GM19035 (cell line): ENCODE measurements around the gene FLYWCH1.

Source experiments
- ATAC-seq: cut with Tn5 transposase; IDR thresholded peaks from one replicate; pipeline ENCODE4 v1.9.1; 2021; ENCODE audit not compliant: unreplicated experiment

Gene FLYWCH1

DNA sequence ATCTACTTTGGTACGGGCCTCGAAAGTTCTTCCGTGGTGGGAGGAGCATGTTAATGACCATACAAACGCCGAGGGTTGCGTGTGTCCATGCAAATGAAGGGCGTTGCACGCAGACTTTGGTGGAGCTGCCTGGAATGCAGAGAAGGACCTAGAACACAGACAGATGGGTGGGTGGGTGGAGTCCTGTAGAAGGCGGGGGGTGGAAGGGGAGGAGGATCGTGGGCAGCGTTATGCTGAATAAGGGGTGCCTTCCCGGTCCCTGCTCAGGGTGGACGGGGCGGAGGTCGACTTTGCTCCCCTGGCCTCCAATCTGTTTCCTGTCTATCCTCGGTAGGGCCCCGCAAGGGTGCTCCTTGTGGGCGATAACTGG is 56.6 kb downstream of the FLYWCH1 start:
- ATAC-seq: no peak

DNA sequence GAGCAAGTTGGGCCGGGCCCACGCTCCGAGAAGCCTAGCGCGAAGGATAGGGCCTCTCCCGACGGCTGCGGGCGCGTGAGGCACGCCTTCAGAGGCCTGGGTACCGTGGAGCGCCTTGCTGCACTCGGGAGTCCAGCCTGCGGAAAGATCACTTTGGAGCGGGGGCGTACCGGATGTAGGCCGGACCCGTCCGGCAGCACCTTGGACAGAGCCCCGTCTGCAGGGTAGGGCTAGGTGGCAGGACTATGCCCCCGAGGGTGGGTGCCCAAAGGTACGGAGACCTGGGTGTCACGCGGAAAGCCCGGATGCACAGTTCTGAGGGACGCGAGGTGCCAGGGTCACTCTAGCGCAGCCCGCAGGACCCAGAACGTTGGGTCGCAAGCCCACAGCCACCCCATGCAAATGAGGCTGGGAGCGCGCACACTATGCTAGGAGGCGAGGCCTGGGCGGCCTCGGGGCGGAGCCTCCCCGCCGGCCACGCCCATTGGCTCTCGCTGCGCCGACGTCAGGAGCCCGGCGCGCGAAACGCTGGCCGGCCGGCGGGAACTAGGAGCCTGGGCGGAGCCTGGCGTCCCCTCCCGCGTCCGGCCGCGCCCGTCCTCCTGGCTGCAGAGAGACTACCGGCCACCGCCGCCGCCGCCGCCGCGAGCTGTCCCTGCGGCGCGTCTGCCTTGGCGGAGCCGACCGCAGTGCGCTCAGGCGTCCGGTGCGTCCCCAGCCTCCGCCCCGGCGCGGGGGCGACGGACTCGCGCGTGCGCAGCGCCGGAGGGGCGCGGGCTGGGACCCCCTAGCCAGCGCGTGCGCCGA is 57.2 kb downstream of the FLYWCH1 start, which contains the start of gene PAQR4:
PAQR4 (plus strand) TSS at position 611 of the 807 bp plus-strand sequence. CDS start 327 bp downstream, outside the sequence.
- ATAC-seq: peak; percentile 68

DNA sequence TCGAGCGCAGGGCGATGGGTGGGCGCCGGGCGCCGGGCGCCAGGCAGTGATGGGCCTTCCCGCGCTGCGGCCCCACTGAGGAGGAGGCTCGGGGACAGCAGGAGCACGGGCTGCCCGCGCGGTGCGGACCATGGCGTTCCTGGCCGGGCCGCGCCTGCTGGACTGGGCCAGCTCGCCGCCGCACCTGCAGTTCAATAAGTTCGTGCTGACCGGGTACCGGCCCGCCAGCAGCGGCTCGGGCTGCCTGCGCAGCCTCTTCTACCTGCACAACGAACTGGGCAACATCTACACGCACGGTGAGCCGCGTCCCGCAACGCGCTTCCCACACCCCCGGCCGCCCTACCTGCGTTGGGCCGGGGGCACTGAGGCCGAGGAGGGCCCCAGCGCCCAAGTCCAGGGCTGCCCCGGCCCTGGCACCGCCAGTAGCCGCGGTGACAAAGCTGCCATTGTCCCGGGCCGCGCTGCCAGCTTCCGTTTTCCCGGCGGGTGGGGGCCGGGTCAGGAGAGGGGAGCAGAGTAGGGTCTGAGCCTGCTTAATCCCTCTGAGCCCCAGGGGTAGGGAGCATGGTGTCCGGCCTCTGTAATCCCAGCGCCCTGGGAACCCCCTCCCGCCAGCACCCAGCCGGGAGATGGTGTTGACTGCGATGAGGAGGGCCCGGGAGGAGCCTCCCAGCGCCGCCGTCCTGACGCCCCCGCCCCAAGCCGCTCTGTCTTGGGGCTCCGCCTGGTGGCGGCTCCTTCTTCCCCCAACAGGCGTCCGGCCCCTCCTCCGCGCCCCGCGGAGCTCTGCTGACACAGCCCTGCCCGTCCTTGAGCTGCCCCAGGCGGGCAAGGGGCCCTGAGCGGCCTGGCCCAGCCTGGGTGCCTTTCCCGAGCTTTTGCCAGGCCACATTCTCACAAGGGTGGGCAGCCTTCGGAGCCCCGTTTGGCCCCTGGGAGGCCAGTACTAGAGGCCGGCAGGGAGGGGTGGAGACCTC is 58.1 kb downstream of the FLYWCH1 start:
- ATAC-seq: peak; percentile 40

DNA sequence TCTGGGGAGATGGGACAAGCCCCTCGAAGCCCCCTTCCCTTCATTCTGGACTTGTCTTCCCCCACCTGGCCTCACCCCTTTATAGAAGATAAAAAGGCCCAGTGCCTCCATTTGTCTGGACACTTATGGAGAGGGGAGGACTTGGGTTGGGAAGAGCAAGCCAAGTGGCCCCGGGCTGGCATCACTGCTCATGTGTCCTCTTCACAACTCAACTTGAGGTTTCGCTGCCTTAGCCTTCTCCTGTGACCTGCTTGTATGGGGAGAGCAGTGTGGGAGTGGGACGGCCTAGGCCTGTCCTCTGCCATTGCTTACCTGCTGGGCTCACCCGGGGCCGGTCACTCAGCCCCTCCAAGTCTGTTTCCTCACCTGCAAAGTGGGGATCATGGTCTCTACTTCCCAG is 58.8 kb downstream of the FLYWCH1 start:
- ATAC-seq: no peak

DNA sequence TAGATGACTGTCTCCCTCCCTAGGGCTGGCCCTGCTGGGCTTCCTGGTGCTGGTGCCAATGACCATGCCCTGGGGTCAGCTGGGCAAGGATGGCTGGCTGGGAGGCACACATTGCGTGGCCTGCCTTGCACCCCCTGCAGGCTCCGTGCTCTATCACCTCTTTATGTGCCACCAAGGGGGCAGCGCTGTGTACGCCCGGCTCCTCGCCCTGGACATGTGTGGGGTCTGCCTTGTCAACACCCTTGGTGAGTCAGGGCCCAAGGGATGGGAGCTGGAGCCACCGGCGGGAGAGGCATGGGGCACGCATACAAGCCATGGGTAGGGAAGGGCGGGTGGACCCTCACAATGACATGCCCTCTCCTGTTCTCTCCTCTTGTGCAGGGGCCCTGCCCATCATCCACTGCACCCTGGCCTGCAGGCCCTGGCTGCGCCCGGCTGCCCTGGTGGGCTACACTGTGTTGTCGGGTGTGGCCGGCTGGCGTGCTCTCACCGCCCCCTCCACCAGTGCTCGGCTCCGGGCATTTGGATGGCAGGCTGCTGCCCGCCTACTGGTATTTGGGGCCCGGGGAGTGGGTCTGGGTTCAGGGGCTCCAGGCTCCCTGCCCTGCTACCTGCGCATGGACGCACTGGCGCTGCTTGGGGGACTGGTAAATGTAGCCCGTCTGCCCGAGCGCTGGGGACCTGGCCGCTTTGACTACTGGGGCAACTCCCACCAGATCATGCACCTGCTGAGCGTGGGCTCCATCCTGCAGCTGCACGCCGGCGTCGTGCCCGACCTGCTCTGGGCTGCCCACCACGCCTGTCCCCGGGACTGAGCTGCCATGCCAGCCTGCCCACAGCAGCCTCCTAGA is 59.6 kb downstream of the FLYWCH1 start:
- ATAC-seq: no peak

DNA sequence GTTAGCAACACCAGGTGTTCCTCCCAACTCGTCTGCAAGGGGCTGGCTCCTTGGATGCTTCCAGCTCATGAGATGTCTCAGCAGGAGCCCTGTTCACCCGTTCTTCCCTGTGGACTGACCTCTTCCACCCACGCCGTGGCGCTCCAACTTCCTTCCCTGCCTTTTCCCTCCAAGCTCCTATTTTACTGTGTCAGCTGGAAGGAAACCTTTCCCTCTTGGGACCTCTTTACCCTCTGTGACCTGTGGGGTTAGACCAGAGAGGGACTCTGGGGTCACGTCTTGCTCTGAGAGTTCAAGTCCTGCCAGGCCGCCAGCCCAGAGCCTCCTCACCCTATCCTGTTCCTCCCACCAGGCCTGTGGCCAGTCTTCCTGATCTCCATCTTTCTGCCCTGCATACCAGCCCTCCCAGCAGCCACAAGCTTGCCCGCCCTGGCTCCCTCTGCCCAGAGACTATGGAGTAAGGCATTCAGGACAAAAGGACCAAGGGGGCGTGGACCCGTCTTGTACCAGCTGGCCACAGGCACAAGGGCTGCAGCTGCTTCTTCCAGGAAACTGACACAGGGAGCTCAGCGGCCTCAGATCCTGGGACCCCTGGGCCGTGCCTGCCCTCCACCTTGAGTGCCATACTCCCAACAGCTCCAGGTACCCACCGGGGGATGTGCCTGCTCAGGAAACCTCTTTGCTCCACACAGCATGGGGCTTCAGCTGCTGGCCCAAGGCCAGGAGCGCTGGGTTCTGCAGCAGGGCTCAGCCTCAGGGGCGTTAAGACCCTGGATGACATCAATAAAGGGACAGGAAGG is 60.5 kb downstream of the FLYWCH1 start:
- ATAC-seq: no peak

DNA sequence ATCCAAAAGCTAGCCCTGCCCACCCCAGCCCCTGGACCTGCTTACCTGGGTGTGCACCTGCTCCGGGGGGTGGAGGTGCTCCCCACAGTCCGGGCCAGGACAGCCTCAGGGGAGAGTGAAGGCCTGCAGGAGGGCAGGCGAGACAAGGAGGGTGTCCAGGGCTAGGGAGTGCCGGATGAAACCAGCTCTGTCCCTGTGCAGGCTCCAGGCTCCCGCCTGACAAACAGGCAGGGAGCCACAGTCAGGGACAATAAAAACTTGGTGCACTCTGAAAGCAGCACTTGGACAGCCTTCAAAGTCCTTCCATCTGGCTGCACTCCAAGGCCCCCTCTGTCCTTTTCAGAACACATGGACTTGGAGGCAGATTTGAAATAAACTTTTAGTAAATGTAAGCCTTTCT is 61.4 kb downstream of the FLYWCH1 start:
- no peak for ATAC-seq

DNA sequence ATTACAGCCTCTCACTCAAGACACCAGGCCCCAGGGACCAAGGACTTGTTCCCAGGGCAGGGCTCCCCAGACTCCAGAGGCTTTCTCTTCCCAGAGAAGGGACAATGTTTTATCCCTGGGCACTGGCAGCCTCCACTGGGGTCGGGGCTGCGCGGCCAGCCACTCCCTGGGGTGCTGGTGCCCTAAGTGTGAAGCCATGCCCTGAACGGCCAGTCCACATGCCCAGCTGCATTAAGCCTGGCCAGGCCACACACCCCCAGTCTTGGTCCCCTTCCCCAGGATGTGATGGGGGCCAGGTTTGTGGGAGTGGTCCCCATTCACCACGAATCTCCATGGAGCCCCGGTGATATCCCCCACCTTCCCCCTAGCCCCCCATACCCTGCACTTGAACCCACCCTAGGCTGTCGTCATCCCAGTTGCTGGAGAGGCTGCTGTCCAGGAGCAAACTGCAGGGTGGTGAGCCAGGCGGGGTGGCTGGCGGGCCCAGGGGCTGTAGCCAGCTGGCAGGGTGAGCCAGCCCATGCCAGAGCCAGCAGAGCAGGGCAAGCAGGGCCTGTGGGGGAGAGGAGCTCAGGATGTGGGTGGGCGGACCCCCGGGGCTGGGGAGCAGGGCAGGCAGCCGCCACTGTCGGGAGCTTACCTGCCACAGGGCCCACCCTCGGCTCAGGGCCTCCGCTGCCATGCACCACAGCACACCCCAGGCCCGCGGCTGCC is 62.0 kb downstream of the FLYWCH1 start:
- ATAC-seq: no peak

DNA sequence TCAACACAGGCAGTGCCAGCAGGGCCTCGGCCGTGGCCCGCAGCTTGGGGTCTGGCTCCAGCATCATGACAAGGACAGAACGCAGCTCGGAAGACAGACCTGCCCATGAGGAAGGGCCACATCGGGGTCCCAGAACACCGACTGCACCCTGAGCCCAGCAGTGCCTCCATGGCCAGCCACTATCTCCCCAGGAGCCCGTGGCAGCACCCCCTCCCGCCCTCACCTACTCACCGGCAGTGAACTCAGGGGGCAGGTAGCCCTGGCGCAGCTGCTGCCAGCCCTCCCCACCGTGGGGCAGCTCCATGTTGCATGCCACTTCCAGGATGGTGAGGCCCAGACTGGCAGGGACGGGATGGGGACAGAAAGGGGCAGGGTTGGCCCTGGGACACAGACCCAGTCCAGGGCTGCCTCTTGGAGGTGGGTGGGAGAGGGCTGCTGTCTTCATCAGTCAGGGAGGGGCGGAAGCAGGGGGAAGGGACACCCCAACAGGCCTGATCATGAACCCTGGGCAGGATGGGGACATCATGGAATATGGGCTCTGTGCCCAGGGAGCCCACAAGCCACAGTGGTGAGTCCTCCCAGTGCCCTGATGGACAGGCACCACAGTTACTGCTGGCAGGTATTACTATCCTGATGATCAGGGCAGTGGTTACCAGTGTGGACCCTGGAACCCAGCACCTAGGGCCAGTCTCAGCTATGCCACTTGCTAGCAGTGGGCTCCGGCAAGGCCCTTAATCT is 62.8 kb downstream of the FLYWCH1 start:
- no peak for ATAC-seq

DNA sequence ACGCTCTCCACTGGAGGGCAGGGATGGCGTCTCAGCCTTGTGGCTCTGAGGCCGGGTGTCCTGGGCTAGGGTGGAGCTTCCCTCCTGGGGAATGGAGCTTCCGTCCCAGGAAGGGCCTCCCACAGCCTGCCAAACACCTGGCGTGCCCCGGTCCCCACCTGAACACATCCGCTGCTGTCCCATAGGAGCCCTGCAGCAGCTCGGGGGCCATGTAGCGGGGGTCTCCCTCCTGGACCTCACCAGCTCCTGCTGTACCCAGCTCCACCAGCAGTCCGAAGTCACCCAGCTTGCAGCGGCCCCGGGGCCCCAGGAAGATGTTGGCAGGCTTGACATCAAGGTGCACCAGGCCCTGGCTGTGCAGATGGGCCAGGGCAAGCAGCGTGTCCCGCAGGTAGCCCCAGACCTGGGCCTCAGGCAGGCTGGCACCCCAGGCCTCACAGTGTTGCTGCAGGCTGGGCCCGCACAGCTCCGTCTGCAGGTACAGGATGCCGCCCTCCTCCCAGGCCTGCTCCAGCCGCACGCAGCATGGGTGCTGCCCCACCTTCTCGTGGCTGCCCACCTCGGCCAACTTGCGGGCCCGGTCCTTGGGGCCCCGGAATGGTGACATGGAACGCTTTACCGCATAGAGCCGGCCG is 63.5 kb downstream of the FLYWCH1 start:
- no peak for ATAC-seq

DNA sequence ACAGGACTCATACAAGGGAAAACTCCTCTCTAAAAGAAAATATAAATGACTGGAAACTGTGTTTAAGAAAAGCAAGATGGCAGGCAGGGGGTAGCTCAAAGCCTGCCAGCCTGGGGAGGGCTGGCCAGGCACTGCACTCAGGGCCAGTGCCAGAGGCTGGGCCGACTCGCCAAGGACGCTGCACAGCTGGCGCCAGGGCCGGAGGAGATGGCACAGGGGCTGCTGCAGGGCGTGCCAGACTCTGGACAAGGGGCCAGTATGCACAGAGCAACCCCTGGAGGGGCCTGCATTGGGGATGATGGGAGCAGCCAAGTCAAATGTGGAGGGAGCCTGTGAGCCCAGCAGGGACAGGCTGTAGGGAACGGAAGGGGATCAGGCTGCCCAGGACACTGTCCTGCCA is 64.5 kb downstream of the FLYWCH1 start:
- ATAC-seq: no peak

DNA sequence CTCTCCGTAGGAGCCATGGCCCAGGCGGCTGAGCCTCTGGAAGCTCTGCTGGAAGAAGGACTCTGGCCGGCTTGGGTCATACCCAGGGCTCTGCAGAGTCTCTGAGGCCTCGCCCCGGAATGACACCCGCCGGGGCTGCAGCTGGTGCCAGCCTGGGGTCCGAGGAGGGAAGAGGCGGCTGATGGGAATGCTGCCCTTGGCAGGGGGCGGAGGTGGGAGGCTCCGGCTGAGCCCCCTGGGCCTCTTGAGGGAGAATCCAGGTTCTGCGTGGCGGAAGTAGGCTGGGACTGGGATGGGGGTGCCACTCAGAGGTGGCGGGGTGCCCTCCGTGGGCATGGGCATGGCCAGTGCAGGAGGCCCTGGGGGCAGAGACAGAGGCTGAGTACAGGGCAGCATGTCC is 64.9 kb downstream of the FLYWCH1 start:
- ATAC-seq: no peak

DNA sequence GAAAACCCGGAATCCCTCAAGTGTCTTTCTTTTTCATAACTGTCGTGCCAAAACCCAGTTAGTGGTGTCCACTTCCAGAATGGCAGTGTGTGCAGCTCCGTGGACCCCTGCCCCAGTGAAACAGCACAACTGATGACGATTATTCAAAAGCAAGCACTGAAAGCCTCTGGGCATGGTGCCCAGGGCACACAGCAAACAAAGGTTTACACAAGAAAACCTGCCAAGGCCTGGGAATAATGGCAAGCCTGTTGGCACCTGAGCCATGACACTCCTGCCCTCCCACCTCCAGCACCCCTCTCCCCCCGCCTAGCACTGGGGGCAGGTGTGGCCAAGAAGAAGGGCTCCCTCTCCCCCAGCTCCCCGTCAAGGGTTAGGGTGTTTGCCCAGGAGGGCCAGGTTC is 65.7 kb downstream of the FLYWCH1 start:
- no peak for ATAC-seq

DNA sequence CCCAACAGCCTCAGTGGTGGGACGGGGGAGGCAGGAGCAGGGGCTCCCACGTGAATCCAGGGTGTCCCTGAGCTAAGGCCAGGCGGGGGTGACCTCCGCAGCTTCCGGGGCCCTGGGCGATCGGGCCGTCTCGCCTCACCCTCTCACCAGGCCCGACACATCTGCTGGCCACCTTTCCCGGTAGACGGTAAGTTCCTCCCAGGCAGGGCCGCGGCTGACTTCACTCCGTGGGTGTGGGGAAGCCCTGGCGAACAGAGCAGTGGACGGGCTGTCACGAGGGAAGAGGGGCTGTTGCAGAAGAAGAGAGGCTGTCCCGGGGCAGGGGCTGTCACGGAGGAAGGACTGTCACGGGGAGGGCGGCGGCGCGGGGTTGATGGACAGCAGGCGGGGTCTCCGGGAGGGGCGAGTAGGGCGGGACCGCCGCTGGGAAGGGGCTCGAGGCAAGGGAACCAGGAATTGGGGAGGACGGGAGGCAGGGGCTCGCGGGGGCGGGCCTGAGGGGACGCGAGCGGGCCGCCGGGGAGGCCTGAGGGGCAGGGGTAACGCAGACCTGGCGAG is 68.0 kb downstream of the FLYWCH1 start:
- no peak for ATAC-seq

DNA sequence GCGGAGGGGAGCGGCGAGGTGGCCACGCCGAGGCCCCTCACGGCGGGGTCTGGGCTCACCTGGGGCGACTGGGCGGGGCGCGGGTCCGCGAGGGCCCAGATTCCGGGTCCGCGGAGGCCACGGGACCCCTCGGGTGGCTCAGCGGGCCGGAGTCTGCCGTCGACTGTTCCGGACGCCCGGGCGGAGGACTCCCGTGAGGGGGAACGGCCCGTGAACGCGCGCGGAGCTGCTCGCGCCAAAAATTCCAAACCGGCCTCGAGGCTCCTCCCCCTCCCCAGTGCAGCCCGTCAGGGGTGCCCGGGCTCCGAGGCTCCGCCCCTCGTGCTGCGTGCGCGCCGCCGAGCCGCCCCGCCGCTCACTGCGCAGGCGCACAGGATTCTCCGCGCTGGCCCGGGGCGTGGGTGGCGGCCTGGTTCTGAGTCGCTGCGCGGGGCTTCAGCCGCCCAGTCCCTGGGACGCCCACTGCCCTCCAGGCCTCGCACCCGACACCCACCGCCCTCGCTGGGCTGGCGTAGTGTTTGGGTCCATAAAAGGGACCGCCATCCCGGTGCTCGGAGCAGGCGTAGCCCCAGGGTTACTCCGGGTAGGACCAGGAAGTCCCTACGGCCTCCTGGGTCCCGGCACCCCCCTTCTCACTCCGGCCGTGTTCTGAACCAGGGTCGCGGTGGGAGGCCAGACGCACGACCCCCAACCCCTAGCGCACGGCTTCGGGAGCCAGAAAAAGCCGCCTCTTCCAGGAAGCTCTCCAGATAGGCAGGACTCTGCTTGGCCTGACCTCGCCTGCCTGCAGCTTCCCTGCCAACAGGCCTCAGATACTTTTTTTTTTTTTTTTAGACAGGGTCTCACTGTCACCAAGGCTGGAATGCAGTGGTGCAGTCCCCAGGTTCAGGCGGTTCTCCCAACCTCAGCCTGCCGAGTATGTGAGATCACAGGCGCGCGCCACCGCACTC is 68.8 kb downstream of the FLYWCH1 start, which contains the start of gene PKMYT1:
PKMYT1 (minus strand) TSS at position 220 of the 950 bp plus-strand sequence. CDS start 789 bp downstream, outside the sequence.
- ATAC-seq: peak; percentile 81

DNA sequence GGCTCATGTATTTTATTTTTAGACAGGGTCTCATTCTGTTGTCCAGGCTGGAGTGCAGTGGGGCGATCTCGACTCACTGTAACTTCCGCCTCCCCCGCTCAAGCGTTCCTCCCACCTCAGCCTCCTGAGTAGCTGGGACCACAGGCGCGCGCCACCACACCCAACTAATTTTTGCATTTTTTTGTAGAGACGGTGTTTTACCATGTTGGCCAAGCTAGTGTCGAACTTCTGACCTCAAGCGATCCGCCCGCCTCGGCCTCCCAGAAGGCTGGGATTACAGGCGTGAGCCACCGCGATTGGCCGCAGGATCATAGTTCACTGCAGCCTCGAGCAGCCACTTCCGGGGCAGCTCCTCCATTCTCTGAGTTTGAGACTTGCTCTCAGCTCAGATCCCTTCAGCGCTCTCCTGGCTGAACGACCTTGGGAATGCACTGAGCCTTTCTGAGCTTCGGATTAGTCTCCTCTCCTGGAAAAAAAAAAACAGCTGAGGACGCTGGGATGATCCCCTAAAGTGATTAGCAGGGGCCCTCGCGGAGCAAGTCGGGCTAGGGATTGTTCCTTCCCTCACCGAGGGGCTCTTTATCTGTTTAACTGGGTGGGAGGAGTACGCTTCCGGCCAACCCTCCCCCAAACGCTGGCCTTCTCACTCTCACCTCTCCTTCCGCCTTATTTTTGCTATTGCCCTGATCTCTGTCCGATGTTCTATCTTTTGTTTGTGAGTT is 69.6 kb downstream of the FLYWCH1 start:
- ATAC-seq: no peak
